Stimulated activated CD4-positive, alpha-beta T cell treated with anti-CD3 and anti-CD28 coated beads, Interleukin-15, amount 100 ng/mL, for 24 hours (primary cell): ENCODE results near the gene RGMB.
A peak's percentile ranks its signal among the peaks of the same experiment; 100 is the strongest.

Experiments used
- DNase-seq: peaks from one replicate; pipeline ENCODE4 v3.0.0-alpha.2; 2020

RGMB gene

GRCh38 chr5:98768160-98768959 is 5.1 kb upstream of the RGMB start:
- DNase-seq: peak; percentile 61

GRCh38 chr5:98768960-98769209 is 4.6 kb upstream of the RGMB start:
- DNase-seq: peak; percentile 11

DNA sequence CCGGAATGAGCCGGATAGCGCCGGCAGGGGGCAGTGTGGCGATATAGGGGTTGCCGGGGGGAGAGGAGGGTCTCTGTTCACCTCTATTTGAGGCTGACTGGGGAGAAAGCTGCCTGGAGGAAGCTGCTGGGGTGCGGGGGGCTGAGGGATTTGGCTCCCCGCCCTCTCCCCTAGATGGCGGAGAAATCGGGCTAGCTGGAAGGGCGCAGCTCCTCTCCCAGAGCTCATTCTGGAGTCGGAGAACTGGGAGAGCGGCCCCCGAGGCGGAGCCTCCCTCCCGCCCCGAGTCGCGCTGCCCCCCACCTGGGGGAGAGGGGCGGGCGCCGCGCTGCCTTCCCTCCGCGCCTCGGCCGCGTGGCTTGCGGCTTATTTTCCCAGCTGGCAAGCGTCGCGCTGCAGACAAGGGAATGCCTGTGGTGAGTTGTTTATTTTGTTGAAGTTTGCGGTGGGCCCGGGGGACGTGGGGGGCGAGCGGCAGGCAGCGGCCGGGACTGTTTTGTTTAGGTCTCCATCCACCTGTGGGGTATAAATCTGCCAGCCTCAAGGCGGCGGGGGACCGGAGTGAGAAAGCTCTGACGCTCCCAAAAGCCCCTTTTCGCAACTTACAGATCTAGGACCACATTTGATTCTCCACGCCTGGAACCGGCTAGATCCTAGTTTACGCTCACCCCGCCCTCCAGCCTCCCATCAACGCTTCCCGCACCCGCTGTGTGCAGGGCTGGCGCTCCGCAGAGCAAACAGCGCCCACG is 4.1 kb upstream of the RGMB start:
- peak; percentile 60 for DNase-seq

GRCh38 chr5:98769959-98770208 is 3.6 kb upstream of the RGMB start:
- DNase-seq: no peak

DNA sequence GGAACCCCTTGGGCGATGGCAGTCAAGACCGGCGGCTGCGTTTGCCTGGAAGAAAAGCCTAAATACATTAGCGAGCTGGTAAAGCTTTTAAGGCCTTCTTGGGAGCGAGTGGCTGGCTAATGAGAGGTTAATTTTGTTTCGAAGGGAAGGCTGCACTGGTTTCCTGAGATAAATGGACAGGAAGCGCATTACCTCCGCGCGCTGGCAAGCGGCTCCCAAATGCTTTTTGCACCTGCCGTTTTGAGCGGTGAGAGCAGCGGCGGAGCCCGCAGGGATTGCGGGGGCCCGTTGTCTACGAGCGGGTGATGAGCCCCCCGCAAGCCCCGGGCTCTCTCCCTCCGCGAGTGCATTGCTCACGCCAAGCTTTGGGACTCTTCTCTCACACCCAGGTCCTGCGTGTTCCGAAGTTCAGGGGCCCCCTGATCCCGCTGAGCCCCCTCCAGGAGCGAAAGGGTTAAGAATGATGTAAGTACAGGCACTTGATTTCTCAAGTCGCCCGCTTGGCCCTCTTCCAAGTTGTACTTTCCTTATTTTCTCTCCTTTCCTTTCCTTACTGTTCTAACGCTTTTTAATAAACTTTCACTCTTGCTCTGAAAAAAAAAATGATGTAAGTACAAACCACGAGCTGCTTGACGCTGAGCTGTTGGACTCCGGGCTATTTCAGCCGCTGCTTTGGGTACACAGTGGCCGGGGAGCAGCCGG is 3.1 kb upstream of the RGMB start:
- peak; percentile 34 for DNase-seq

DNA sequence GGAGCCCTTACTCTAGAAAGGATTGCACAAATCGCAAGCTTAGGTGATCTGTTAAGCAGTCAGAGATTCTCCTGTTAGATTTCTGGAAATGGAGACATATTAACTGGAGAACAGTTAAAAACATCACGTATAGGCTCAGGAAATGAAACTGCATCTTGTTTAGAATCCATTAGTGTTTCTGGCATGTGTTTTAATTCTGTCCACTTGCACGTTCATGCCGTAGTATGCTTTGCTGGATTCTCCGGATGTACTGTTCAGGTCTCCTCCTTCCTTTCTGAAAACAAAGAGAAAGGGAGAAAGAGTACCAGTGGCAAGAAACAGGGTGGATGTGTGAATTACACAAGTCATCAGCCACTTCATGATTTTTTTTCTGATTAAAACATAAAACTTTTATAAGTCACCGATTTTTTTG is 2.5 kb upstream of the RGMB start:
- DNase-seq: no peak

DNA sequence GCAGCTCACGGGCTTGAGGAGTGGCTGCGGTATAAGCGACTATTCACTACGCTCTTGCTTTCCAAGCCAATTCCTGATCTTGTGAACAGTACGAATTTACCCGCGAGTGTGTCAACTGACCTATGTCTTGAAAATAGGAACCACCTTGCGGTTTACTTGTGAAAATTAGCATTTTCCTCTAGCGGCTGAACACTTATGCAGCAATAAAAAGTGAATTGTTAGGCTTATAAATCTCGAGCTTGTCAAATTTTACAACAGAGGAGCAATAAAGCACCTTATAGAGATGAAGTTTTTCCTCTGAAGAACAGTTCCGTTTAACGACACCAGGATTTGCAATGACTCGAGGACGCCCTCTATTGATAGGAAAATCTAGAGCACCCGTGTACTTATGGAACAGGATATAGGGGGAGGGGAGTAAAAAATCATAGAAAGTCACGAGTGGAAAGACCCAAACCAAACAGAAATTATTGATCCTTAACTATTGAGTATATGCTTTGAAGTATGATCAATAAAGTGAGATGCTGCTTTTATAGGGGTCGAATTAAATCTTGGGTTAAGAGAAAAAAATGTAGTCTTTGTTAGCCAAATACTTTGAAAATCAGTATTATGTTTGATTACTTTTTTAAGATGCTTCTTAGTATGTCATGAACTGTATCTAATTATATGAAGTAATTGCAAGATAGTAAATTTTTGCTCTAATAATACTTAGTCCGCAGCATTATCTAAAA is 1.9 kb upstream of the RGMB start:
- DNase-seq: peak; percentile 65

DNA sequence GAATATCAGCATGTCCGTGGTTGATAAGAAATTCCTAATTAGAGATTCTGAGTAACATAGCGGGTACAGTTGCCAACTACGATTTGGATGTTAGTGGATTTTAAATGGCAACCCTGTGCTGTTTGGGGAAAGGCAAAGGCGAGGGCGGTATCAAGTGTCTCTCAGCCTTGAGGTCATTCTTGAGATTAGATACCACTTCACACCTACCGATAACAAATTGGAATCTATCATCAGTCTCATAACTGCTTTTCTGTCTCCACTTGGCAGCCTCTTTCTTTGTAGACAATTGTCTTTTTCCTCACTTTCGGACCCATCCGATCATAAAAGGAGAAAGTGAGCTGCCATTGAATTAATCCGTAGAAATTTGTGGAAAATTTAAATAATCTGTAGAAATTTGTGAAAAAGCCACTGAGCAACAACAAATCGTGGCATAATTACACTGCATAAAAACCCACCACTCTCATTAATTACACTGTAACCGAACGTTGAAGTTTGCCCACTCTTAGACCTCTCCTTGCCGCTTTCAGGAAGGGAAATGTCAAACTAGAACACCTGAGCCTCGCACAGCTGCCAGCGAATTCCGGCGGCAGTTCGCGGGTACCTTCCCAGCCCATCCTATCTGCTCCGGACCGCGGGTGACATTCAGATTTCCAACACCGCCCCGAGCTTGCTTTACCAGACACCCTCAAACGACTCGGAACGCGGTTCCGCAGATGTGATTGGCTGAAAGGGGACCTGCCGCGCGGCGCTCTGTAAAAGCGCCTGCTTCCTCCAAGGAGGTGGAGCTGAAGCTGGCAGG is 849 bp upstream of the RGMB start:
- DNase-seq: peak; percentile 68

GRCh38 chr5:98773214-98773463 is 324 bp upstream of the RGMB start:
- no peak for DNase-seq

DNA sequence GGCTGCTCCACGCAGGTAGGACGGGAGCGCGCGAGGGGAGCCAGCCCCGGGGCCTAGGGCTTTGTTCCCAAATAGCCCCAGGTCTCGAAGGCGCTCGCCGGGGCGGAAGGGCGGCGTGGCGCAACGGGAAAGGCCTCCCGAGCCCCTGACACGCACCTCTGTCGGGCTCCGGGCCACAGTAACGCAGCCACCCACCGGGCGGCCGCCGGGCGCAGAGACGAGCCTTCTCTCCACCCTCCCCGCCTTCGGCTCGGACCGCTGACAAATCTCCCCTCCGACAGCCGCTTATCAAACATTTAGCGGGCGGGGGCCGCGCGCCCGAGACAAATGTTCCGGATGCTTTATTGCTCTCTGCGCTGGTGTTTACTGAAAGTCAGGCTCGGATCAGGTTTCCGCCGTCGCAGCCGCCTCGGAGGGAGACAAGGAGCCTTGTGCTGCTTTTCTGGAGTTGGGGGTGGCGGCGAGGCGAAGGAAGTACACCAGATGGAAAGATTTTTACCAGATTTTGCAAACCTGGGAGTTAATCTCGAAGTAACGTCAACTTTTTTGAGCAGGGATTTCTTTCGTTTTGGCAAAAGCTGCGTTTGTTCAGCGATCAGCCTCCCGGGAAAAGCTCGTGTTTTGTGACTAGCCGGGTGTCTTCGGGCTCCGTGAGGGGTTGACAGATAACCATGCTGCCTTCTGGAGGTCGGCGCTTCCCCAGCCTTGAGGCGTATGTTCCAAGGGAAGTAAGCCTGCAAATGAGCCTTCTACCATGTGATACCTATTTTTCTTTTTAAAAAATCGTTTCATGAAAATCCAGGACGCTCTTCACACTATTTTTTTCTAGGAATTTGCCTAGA is 950 bp downstream of the RGMB start:
- peak; percentile 71 for DNase-seq

DNA sequence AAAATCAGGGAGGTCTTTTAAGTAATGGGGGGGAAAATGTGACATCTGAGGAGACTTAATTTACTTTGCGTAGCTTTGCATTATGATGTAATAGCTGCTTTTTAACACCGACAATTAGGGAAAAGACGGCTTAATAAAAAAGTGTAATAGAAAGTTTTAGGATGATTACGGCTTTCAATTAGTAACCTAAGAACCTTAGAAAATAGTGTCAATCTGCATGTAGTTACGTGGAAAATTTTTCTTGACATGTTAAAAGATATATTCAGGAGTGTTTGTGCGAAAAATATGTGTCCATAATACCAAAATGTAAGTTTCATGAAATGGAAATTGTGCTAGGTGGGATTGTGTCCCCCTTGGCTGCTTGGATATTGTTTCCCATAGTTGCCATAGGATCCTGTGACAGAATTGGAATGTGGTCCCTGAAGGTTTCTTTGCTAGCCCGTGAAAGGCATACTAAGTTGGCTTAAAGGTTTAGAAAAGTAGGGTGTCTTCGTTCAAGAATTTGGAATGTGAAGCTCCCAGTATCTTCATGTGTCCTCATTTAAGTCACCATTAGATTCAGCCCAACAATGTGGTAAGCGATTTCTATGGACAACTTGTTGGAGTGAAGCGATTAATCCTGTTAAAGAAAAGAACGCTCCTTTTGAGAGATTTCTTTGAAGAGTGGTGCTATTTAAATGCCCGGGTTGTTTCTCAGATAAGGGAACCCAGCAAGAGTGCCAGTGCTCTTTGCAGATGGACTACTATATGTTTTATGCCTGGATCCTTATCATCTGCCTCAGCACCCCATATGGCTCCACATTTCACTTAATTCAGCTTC is 2.0 kb downstream of the RGMB start:
- DNase-seq: no peak

GRCh38 chr5:98776066-98776705 is 2.7 kb downstream of the RGMB start:
- DNase-seq: no peak

- no peak for DNase-seq
Measured at GRCh38 chr5:98777295-98777694, 3.8 kb downstream of the RGMB start.

- no peak for DNase-seq
Measured at GRCh38 chr5:98779264-98779877, 5.9 kb downstream of the RGMB start.

GRCh38 chr5:98780390-98780789 is 6.9 kb downstream of the RGMB start:
- no peak for DNase-seq

GRCh38 chr5:98781520-98781919 is 8.1 kb downstream of the RGMB start:
- no peak for DNase-seq

- DNase-seq: no peak
Measured at GRCh38 chr5:98781964-98782363, 8.5 kb downstream of the RGMB start.

DNA sequence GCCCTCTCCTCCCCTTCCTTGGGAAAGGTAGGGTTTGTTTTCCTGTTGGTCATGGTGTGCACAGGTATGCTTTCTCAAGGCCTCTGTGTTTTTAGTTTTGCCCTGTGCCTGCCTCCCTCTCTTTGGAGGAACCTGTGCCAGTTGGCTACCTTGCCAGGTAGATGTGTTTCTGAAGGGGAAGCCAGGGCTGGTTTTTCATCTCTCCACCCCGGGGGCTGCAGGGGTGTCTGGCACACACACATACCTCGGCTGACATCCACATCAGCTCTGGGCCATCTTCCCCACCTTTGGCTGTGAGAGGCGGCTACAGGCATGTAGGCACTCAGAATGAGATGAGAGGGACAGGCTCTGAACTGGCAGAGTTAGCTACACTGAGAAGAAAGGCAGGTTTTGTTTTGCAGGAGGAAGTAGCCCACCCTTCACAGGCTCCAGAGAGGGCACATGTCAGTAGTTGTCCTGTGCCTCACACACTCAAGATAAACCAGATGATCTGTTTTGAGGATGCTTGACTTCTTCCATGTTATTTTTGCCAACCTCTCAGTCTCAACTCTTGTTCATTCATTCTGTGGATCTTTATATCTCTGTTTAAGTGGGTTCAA is 9.7 kb downstream of the RGMB start:
- DNase-seq: no peak

DNA sequence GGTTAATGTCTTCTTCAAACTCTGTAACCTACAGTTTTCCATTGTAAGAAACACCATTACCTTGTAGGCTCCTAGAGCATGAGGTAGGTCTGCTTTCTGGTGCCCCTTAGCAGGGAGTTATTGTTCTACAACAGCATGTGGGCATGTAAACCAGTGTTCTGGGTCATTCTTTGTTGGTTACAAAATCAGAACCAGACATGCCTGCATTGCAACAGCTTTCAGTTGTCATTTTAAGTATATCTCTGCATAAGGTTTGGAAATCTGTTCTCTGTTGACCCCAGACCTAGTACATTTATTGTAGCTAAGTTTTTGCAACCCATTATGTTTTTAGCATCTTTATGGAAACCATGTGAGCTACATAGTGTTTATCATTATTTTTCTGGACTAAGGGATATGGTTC is 10.9 kb downstream of the RGMB start:
- no peak for DNase-seq

DNA sequence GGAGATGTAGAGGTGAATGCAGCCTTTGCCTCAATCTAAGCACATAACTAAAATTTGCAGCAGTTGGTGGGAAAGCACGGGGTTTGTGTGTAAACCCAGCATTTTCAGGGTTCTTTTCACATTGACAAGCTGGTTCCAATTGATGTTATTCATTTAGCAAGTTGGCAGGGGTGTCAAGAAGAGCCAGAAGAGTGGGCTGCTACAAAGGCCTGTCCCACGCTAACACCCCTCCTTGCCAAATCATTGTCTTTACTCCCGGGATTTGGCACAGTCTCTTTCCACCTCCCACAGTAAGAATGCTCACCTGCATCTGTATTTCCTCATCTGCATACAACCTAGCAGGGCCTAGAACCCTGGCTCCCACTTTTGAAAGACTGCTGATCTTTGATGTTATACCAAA is 11.8 kb downstream of the RGMB start:
- no peak for DNase-seq
